Stimulated activated CD8-positive, alpha-beta memory T cell treated with anti-CD3 and anti-CD28 coated beads, Interleukin-15, amount 100 ng/mL, for 48 hours (primary cell): ENCODE measurements around the gene PDCL2.
"Not testable (repeated sequence)": the region's sequence is repeated elsewhere in the genome, so short reads cannot be mapped to it uniquely, and the experiment has no call there.

ENCODE experiments used
- DNase-seq, 2 donors: peaks; one replicate each; pipeline ENCODE4 v3.0.0-alpha.2; 2020; ENCODE audit warnings: low read depth in 2 of 2

The PDCL2 gene

GRCh38 chr4:55592014-55592413 lies at the start of gene PDCL2:
Gene PDCL2, minus strand, starts transcription at chr4:55592245. Its CDS starts 136 bp downstream, at chr4:55592109.
- no peak for DNase-seq

- DNase-seq: no peak
Measured at GRCh38 chr4:55637272-55637820, 45.3 kb upstream of the PDCL2 start.

- no peak for DNase-seq
Measured at GRCh38 chr4:55636656-55636999, 44.6 kb upstream of the PDCL2 start.

GRCh38 chr4:55635741-55636655 lies 44.0 kb upstream of the PDCL2 start, which contains the start of gene NMU:
Gene NMU, minus strand, starts transcription at chr4:55636298. Its CDS starts 106 bp downstream, at chr4:55636192.
- peak; percentile 22 to 24 for DNase-seq

- DNase-seq: no peak
Measured at GRCh38 chr4:55635282-55635681, 43.2 kb upstream of the PDCL2 start.

- no peak for DNase-seq
Measured at GRCh38 chr4:55634417-55635128, 42.5 kb upstream of the PDCL2 start.

- DNase-seq: no peak
Measured at GRCh38 chr4:55633903-55634302, 41.9 kb upstream of the PDCL2 start.

- DNase-seq: no peak
Measured at GRCh38 chr4:55625835-55626234, 33.8 kb upstream of the PDCL2 start.

- DNase-seq: not testable (repeated sequence)
Measured at GRCh38 chr4:55624063-55624462, 32.0 kb upstream of the PDCL2 start.

GRCh38 chr4:55618546-55619143 lies 26.6 kb upstream of the PDCL2 start:
- DNase-seq: no peak

- no peak for DNase-seq
Measured at GRCh38 chr4:55617587-55618197, 25.6 kb upstream of the PDCL2 start.

- no peak for DNase-seq
Measured at GRCh38 chr4:55615008-55615407, 23.0 kb upstream of the PDCL2 start.

- DNase-seq: no peak
Measured at GRCh38 chr4:55613621-55614020, 21.6 kb upstream of the PDCL2 start.

- DNase-seq: no peak
Measured at GRCh38 chr4:55612341-55612740, 20.3 kb upstream of the PDCL2 start.

GRCh38 chr4:55611358-55612059 lies 19.5 kb upstream of the PDCL2 start:
- DNase-seq: no peak

GRCh38 chr4:55610381-55610780 lies 18.3 kb upstream of the PDCL2 start:
- DNase-seq: no peak

- no peak for DNase-seq
Measured at GRCh38 chr4:55609393-55609866, 17.4 kb upstream of the PDCL2 start.

GRCh38 chr4:55608591-55608990 lies 16.5 kb upstream of the PDCL2 start:
- DNase-seq: no peak

- DNase-seq: no peak
Measured at GRCh38 chr4:55604996-55605395, 13.0 kb upstream of the PDCL2 start.

- DNase-seq: no peak
Measured at GRCh38 chr4:55600640-55601039, 8.6 kb upstream of the PDCL2 start.

GRCh38 chr4:55598641-55599040 lies 6.6 kb upstream of the PDCL2 start:
- no peak for DNase-seq
